Activated naive CD8-positive, alpha-beta T cell treated with anti-CD3 and anti-CD28 coated beads, Interleukin-2, amount 50 U/mL, for 24 hours (primary cell): ENCODE data around the gene EEF1AKMT1.

Source experiments
- ATAC-seq: fragments of 150-1000 bp; cut with Tn5 transposase; one replicate; pipeline ENCODE4 v1.10.0; 2021
- DNase-seq: peaks from one replicate; pipeline ENCODE4 v3.0.0; 2021
- H3K27ac Mint-ChIP-seq: one replicate; pipeline ENCODE4 v1.8.0; 2021; ENCODE audit warnings: mild to moderate bottlenecking, mixed read lengths
- H3K27me3 Mint-ChIP-seq: one replicate; pipeline ENCODE4 v1.8.0; 2021; ENCODE audit warnings: mixed read lengths
- H3K36me3 Mint-ChIP-seq: one replicate; pipeline ENCODE4 v1.8.0; 2021; ENCODE audit warnings: low read depth, mixed read lengths
- H3K4me1 Mint-ChIP-seq: one replicate; pipeline ENCODE4 v1.8.0; 2021; ENCODE audit warnings: mixed read lengths
- H3K4me3 Mint-ChIP-seq: one replicate; pipeline ENCODE4 v1.8.0; 2021; ENCODE audit warnings: mild to moderate bottlenecking, moderate library complexity, mixed read lengths
- H3K9me3 Mint-ChIP-seq: one replicate; pipeline ENCODE4 v1.8.0; 2021; ENCODE audit warnings: mixed read lengths

EEF1AKMT1 gene

DNA sequence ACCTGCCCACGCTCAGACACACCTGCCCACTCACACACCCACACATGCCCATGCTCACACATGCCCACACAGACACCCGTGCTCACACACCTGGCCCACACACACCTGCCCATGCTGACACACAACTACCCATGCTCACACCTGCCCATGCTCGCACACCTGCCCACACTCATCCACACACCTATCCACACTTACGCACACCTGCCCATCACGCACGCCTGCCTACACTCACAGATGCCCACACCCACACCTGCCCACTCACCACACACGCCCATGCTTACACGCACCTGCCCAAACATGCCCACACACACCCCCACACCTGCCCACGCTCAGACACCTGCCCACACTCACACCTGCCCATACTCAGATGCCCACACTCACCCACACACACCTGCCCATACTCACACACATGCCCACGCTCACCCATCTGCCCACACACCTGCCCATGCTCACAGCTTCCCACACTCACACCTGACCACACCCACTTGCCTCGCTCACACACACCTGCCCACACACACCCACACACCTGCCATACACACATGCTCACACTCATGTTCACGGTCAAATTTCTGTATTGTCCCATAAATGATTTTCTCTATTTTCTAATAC, 54.7 kb downstream of the EEF1AKMT1 start:
- Mint-ChIP-seq H3K4me3 (no peak overlapping the region), H3K27ac (no peak overlapping the region), H3K4me1 (peaks cover 15% of the 10 kb centered on the region), H3K27me3 (peaks cover 17% of the 10 kb centered on the region), H3K9me3 (no peaks in the 10 kb centered on the region), H3K36me3 (no peaks in the 10 kb centered on the region)
- no peak for ATAC-seq
- no peak for DNase-seq

GRCh38 chr13:20717581-20718542, 55.9 kb downstream of the EEF1AKMT1 start:
- no peak for DNase-seq
- no peaks in the 10 kb centered on the region for H3K36me3 Mint-ChIP-seq
- peaks cover 14% of the 10 kb centered on the region for H3K27me3 Mint-ChIP-seq
- H3K27ac Mint-ChIP-seq: no peak overlapping the region
- no peak overlapping the region for H3K4me3 Mint-ChIP-seq
- peaks cover 18% of the 10 kb centered on the region for H3K4me1 Mint-ChIP-seq
- no peak for ATAC-seq
- no peaks in the 10 kb centered on the region for H3K9me3 Mint-ChIP-seq

DNA sequence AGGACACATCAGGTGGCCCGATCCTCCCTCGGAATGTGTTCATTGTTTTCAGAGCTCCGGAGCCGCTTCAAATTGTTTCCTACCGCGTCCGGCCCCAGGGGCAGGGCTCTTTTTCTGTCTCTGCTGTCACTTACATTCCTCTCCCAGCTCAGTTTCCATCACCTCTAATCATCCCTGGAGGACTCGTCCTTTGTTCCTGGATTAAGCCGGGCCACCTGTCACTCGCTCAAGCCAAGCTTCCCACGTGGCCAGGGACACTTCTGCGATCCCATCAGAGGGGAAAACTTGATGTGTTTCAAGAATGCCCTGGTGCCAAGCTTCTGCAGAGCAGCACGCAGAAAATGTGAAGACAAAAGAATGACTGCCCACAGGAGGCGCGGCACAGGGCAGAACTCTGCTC, 56.8 kb downstream of the EEF1AKMT1 start:
- no peak for DNase-seq
- no peaks in the 10 kb centered on the region for H3K9me3 Mint-ChIP-seq
- peaks cover 10% of the 10 kb centered on the region for H3K27me3 Mint-ChIP-seq
- no peak overlapping the region for H3K4me3 Mint-ChIP-seq
- ATAC-seq: no peak
- H3K4me1 Mint-ChIP-seq: peaks cover 13% of the 10 kb centered on the region
- no peaks in the 10 kb centered on the region for H3K36me3 Mint-ChIP-seq
- H3K27ac Mint-ChIP-seq: no peak overlapping the region

GRCh38 chr13:20715330-20715712, 58.4 kb downstream of the EEF1AKMT1 start:
- Mint-ChIP-seq H3K4me1 (peaks cover 9% of the 10 kb centered on the region), H3K4me3 (no peak overlapping the region), H3K27me3 (peaks cover 4% of the 10 kb centered on the region), H3K9me3 (no peaks in the 10 kb centered on the region), H3K36me3 (no peaks in the 10 kb centered on the region), H3K27ac (no peak overlapping the region)
- no peak for ATAC-seq
- DNase-seq: no peak

- no peaks in the 10 kb centered on the region for H3K9me3 Mint-ChIP-seq
- DNase-seq (no peak), ATAC-seq (no peak)
- no peak overlapping the region for H3K4me3 Mint-ChIP-seq
- no peak overlapping the region for H3K27ac Mint-ChIP-seq
- peaks cover 4% of the 10 kb centered on the region for H3K27me3 Mint-ChIP-seq
- H3K4me1 Mint-ChIP-seq: peaks cover 9% of the 10 kb centered on the region
- H3K36me3 Mint-ChIP-seq: no peaks in the 10 kb centered on the region
Observed at GRCh38 chr13:20714563-20715329, 59.0 kb downstream of the EEF1AKMT1 start.

DNA sequence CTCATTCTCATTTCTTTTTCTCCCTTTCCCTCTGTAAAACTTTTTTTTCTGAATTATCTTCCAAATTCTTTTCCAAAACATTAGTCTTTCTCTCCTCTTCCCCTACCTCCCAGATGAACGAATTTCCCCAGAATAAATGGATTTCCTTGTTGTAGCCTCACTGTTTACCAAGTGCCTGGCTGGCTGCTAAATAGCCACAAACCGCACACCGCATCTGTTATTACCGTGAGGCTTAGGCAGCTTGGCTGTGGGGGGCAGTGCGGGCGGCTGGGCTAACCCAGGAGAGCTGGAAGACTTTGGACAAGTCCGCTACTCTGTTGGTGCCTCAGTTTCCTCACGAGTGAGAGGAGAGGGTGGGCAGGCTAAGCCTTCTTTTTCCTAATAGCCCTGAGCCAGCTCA, 59.6 kb downstream of the EEF1AKMT1 start:
- H3K4me1 Mint-ChIP-seq: peaks cover 14% of the 10 kb centered on the region
- no peak overlapping the region for H3K27ac Mint-ChIP-seq
- no peaks in the 10 kb centered on the region for H3K9me3 Mint-ChIP-seq
- no peak for DNase-seq
- H3K36me3 Mint-ChIP-seq: no peaks in the 10 kb centered on the region
- no peak for ATAC-seq
- peaks cover 4% of the 10 kb centered on the region for H3K27me3 Mint-ChIP-seq
- H3K4me3 Mint-ChIP-seq: no peak overlapping the region

DNA sequence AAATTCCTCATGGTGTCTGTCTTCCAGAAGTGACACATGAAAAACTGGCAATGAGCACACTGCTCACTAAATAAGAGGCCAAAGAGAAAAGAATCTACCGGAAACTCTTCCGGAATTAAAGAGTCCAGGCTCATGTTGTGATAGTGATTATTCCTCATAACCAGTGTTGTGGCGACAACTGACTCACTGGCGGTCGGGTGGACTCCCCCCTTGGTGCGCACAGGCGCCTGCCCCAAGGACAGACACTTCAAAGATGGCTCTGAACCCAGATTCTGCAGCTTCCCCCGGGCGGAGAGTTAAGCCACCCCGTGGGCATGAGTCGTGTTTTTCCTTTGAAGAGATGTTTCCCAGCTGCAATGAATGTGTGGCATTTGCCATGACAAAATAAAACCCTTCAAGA, 60.0 kb downstream of the EEF1AKMT1 start:
- H3K27me3 Mint-ChIP-seq: peaks cover 4% of the 10 kb centered on the region
- no peak overlapping the region for H3K4me3 Mint-ChIP-seq
- no peaks in the 10 kb centered on the region for H3K36me3 Mint-ChIP-seq
- no peak overlapping the region for H3K27ac Mint-ChIP-seq
- peak; percentile 40 for ATAC-seq
- no peaks in the 10 kb centered on the region for H3K9me3 Mint-ChIP-seq
- peaks cover 18% of the 10 kb centered on the region for H3K4me1 Mint-ChIP-seq
- no peak for DNase-seq

DNA sequence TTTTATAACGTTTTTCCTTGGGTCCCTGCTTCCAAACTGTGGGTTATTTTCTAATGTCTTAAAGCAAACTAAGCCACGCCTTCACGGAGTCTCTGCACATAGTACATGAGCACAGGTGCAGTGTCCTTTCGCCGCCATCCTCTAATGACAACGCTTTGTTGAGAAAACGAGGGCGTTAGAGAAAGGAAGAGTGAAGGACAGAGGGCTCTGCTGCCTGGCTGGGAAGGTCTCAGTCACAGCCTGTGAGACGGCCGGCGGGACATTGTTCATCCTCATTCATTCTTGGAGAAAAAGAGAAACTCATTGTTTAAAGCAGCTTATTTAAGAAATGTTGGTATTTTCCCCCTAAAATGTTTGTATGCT, 60.8 kb downstream of the EEF1AKMT1 start:
- ATAC-seq (no peak), DNase-seq (no peak)
- H3K4me1 Mint-ChIP-seq: peaks cover 21% of the 10 kb centered on the region
- H3K4me3 Mint-ChIP-seq: no peak overlapping the region
- H3K27ac Mint-ChIP-seq: no peak overlapping the region
- H3K9me3 Mint-ChIP-seq: no peaks in the 10 kb centered on the region
- H3K27me3 Mint-ChIP-seq: peaks cover 4% of the 10 kb centered on the region
- H3K36me3 Mint-ChIP-seq: no peaks in the 10 kb centered on the region

- Mint-ChIP-seq H3K27me3 (peaks cover 4% of the 10 kb centered on the region), H3K4me3 (no peak overlapping the region), H3K27ac (no peak overlapping the region), H3K36me3 (no peaks in the 10 kb centered on the region), H3K9me3 (no peaks in the 10 kb centered on the region), H3K4me1 (peaks cover 21% of the 10 kb centered on the region)
- ATAC-seq (no peak), DNase-seq (no peak)
Observed at GRCh38 chr13:20711301-20712044, 62.3 kb downstream of the EEF1AKMT1 start.

- Mint-ChIP-seq H3K36me3 (no peaks in the 10 kb centered on the region), H3K9me3 (no peaks in the 10 kb centered on the region), H3K27ac (no peak overlapping the region), H3K4me1 (peaks cover 21% of the 10 kb centered on the region), H3K4me3 (no peak overlapping the region), H3K27me3 (peaks cover 4% of the 10 kb centered on the region)
- ATAC-seq (no peak), DNase-seq (no peak)
Observed at GRCh38 chr13:20709782-20710181, 64.0 kb downstream of the EEF1AKMT1 start.

GRCh38 chr13:20709369-20709768, 64.4 kb downstream of the EEF1AKMT1 start:
- Mint-ChIP-seq H3K27ac (no peak overlapping the region), H3K27me3 (peaks cover 4% of the 10 kb centered on the region)
- peak; percentile 13 for ATAC-seq

GRCh38 chr13:20708216-20708615, 65.5 kb downstream of the EEF1AKMT1 start:
- Mint-ChIP-seq H3K4me3 (no peak overlapping the region), H3K27ac (no peak overlapping the region), H3K27me3 (peaks cover 2% of the 10 kb centered on the region), H3K9me3 (no peaks in the 10 kb centered on the region), H3K36me3 (no peaks in the 10 kb centered on the region), H3K4me1 (peaks cover 17% of the 10 kb centered on the region)
- ATAC-seq: no peak
- no peak for DNase-seq

More at GRCh38 chr13:20709369-20709768, 64.4 kb downstream of the EEF1AKMT1 start:
- Mint-ChIP-seq H3K9me3 (no peaks in the 10 kb centered on the region), H3K36me3 (no peaks in the 10 kb centered on the region), H3K4me1 (peaks cover 21% of the 10 kb centered on the region), H3K4me3 (no peak overlapping the region)
- DNase-seq: no peak

- H3K27ac Mint-ChIP-seq: no peak overlapping the region
- no peaks in the 10 kb centered on the region for H3K9me3 Mint-ChIP-seq
- H3K27me3 Mint-ChIP-seq: peaks cover 3% of the 10 kb centered on the region
- H3K4me1 Mint-ChIP-seq: peaks cover 27% of the 10 kb centered on the region
- H3K4me3 Mint-ChIP-seq: no peak overlapping the region
- DNase-seq: no peak
- ATAC-seq: no peak
- H3K36me3 Mint-ChIP-seq: no peaks in the 10 kb centered on the region
Observed at GRCh38 chr13:20706661-20707060, 67.1 kb downstream of the EEF1AKMT1 start.

GRCh38 chr13:20704459-20705069, 69.2 kb downstream of the EEF1AKMT1 start:
- H3K36me3 Mint-ChIP-seq: no peaks in the 10 kb centered on the region
- H3K4me3 Mint-ChIP-seq: peak overlapping the region; percentile 57
- DNase-seq: no peak
- no peak for ATAC-seq
- H3K4me1 Mint-ChIP-seq: peaks cover 32% of the 10 kb centered on the region
- peak overlapping the region; percentile 27 for H3K27ac Mint-ChIP-seq
- H3K9me3 Mint-ChIP-seq: no peaks in the 10 kb centered on the region
- H3K27me3 Mint-ChIP-seq: peaks cover 17% of the 10 kb centered on the region
